GM21381 (cell line): ENCODE measurements around the gene MPG.

ENCODE experiments used
- ATAC-seq: cut with Tn5 transposase; IDR thresholded peaks from one replicate; pipeline ENCODE4 v1.9.1; 2021; ENCODE audit warnings: mild to moderate bottlenecking, moderate library complexity; ENCODE audit not compliant: unreplicated experiment

MPG gene

DNA sequence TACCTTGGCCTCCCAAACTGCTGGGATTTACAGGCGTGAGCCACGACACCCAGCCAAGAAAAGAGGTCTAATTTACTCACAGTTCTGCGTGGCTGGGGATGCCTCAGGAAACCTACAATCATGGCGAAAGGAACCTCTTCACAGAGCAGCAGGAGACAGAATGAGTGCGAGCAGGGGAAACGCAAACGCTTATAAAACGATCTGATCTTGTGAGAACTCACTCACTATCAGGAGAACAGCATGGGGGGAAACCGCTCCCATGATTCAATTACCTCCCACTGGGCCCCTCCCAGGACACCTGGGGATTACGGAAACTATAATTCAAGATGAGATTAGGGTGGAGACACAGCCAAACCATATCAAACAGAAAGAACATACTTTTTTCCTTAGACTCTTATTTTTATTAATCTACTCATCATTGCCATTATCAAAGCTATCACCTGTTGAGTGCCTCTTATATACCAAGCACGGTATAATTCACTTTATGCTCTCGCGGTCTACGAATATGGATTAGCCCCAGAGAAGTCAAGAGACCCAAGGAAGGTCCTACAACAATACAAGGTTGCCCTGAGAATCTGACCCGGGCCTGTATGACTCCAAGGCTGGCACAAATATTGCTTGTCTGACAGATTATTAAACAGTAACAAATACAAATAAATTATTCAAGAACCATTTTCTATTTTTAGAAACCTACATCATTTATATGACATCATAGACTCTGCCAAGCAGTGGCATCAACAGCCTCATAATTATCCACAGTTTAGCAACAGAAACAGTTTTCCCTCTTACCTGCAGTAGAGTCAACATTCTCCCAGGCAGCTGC lies 27.0 kb upstream of the MPG start:
- ATAC-seq, result no peak

DNA sequence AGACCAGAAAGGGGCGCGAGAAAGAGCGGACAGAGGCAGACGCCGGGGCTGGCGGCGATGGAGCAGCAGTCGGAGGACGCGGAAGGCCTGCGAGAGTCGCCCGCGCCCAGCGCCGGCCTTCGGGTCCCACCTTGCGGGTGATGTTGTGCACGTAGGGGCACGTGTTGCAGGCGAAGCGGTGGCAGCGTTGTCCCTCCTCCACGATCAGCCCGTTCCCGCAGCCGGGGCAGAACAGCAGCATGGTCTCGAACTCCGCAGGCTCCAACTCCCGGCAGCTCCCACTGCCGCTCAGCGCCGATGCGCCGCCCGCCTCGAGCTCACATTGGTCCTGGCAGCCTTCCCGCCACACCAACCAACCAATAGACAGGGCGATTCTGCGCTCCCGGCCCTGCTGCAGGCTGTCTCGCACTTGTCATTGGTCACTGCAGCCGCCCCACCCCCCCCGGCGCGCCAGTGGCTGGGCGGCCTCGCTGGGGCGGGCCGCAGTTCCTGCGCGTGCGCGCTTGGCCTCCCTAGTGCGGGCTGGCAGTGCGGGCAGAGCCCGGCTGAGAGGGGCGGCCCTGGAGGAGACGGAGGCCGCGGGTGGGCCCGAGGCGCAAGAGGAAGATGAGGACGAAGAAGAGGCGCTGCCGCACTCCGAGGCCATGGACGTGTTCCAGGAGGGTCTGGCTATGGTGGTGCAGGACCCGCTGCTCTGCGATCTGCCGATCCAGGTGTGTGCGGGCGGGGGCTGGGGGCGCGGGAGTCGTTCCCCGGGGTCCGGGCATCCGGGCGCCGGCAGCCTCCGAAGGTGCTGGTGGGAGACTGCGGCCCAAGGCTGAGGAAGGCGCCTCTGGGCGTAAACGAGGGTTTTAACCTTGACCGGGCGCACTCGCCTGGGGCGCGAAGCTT lies 24.4 kb upstream of the MPG start, which contains the start of the genes POLR3K and SNRNP25:
Gene POLR3K (minus strand): TSS at position 263 of the 891 bp plus-strand sequence. CDS start 22 bp downstream, at position 241.
Gene SNRNP25 (plus strand): TSS at position 483 of the 891 bp plus-strand sequence. CDS start 189 bp downstream, at position 672.
- peak; percentile 93 for ATAC-seq

DNA sequence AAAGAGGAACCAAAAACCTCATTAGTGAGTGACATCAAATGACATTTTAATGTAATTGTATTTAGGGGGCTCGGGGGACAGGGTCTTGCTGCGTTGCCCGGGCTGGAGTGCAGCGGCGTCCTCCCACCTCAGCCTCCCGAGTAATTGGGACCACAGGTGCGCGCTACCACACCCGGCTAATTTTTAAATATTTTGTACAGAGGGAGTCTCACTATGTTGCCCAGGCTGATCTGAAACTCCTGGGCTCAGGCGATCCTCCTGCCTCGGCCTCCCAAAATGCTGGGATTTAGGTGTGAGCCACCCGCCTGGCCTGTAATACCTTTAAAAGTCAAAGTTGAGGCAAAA lies 23.8 kb upstream of the MPG start:
- no peak for ATAC-seq

DNA sequence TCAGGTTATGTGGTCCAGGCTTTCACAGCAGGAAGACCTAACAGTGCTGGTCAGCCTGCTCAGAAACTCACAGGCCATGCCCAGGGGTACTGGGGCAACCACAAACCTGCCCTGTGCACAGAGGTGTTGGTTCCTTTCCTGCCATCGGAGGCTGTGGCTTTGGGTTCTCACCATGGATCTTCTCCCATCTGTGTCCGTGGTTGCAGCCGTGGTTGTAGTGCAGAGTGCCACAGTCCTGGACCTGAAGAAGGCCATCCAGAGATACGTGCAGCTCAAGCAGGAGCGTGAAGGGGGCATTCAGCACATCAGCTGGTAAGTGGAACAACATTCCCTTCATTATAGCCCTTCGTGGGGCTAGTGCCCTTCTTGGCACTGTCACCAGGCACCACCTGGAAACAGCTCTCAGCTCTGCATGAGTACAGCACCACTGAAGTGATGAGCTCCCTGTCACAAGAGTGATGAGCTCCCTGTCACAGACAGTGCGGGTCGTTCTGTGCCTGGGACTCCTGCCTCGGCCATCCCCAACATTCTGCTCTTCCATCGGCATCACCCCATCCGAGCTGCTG lies 22.4 kb upstream of the MPG start:
- ATAC-seq, result no peak

DNA sequence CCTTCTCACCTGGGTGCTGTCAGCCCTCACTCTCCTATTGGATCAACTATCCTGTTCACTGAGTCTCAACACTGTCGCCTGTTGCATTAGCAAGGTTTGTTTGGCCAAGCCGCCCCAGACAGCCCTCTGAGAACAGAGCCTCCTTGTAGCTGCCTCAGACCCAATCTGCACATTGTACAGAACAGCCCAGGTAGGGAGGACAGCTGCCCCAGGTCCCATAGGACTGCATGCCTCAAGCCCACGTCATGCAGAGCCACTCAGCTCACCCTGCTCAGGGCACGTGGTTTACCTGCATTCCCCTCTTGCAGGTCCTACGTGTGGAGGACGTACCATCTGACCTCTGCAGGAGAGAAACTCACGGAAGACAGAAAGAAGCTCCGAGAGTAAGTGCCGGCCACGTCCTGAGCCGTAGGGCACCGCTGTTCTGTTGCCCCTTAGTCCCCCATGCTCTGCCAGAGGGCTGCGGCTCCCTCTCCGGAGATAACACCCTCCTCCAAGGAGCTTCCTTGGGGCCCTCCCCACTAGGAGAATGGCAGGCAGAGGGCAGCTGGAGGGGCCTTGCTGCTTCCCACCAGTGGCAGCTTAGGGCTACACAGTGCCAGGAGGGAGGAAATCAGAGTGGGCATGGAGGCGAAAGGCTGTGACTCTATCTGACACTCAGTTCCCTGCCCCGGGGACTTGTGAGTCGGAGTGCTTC lies 21.6 kb upstream of the MPG start:
- ATAC-seq, result no peak

DNA sequence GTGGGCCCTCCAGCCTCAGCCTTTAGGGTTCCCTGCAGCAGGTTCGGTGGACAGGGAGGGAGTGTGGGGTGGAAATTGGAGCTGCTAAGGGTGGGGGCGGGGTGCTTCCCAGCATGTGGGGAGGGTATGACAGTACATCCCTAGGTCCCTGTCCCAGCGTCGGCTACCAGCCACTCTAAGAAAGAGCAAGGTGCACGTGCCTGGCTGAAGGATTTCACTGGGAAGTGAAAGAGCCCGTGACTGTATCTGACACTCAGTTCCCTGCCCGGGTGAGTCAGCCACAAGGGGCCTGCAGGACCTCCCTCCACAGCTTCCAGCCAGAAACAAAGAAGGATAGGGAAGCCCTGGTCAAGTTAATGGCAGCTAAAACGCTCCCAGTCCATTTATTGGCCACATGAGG lies 20.3 kb upstream of the MPG start:
- no peak for ATAC-seq

DNA sequence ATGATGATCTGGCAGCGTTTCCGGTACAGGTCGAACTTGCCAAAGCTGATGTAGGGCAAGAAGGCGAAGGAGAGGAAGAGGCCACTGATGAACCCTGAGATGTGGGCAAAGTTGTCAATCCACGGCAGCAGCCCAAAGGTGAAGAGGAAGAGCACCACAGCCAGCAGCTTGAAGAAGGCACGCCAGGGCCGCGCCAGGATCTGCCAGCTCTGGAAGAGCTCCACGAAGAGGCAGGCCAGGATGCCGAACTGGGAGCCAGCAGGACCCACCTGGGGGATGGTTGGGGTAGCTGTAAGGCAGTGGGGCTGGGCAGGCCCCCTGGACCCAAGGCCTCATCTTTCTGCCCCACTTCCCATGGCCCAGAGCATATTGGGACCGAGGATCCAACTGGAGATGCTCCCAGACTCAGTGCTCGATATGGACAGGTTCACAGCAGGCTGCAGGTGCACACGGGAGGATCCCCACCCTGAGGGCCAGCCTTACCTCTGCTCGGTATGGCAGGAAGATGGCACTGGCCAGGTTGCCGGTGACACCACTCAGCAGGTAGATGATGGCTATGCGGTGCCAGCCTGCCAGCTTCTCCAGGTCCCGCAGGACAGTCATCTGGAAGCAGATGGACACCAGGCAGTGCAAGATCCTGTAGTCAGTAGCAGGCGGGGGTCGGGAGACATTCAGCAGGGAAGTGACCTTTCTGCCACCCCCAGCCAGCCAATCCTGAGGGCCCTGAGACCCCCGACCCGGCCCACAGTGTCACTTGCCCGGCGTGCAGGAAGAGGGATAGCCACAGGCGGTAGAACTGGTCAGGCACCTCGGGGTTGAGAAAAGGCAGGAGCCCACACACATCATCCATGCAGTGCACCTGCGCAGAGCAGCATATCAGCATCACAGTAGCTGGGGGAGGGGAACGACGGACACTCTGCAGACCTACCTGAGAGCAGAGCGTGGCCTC lies 19.3 kb upstream of the MPG start:
- no peak for ATAC-seq

DNA sequence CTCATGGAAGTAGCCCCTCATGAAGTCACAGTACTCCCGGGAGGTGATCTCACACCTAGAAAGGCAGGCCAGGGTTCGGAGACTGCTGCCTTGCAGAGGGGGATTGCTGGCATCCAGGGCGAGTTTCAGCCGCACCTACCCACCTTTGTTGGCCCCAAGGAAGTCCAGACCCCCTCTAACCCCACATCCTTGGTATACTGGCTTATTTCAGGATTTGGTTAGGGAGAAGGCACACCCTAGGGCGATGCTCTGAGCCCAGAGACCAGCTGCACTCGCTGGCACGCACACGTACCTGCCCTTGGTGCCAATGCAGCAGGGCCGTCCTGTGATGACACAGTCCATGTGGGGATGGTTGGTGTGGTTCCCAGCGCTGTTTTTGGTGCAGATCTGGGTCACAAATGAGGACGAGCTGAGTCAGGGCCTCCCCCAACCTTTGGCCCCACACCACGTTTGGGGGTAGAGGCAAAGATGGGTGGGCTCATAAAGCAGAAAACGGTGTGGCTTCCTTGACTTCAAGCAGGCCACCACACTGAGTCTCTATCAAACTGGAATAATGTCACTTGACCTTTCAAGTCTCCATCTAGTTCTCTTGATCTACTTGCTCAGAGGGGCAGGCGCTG lies 18.5 kb upstream of the MPG start:
- no peak for ATAC-seq

DNA sequence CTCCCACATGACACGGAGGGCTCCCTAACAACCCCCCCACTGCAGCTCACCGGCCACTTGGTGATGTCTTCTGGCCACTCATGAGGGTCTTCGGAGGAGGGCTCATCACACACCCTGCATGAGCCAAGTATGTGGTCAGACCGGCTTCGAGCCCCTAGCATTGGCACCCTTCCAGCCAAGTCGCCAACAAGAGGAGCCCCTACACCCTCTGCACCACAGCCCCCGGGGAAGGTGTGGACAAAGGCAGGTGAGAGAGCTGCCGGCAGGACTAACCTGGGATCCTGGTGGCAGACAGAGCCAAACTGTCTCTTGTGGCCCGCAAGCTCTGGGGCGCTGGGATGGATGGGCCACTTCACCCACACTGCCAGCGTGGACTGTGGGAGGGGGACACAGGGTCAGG lies 17.9 kb upstream of the MPG start:
- no peak for ATAC-seq

DNA sequence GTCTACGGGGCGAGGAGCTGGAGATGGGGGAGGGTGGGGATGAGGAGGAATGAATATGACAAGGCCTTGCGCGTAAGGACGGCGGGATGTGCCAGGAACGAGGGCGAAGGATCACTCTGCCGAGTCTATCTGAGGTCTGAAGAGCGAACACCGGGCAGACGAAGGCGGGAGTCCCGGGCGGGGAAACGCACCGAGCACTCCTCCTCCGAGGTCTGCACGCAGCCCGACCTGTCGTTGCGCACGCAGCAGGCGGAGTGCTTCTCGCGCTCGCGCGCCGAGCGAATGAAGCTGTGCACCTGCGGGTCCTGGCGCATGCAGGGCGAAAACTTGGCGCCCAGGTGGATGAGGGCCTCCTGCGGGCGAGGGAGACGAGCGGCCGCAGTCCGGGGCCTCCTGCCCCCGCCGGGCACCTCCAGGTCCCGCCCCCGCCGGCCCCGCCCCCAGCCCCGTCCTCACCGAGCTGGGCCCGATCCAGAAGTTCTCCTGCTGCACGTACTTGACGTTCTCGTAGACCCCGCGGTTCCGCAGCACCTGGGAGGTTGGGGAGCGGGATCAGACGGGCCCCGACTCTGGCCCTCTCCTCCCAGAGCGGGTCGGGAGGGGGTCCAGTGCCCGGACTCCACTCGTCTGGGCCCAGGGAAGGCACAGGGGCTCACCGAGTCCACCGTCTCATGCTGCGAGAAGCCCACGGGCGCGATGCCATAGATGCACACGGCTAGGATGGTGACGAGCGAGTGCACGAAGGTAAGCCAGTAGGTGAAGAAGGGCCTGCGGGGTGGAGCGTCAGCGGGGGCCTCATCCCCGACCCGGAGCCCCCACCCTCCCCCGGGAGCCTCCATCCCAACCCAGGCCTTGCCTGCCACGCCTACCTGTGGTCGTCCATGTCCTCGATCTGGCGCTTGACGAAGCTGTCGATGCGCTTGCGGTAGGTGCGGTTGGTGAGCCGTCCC lies 16.8 kb upstream of the MPG start:
- ATAC-seq, result no peak

DNA sequence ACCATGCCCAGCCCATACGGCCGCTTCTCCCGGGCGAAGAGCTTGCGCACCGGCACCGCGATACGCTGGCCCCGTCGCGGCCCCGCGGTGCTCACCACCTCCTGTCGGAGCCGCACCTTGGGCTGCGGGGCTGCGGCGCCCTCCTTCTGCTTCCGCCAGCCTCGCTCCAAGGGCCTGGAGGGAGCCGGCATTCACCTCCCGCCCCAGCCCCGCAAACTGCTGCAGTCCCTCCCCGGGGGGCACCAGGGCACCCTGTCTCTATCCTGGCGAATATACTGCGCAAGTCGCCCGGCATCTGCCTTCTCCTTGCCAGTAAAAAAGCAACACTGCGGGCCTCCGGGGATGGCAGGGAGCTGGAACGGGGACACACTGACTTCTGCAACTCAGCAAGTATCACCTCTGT lies 16.1 kb upstream of the MPG start:
- ATAC-seq, result no peak

DNA sequence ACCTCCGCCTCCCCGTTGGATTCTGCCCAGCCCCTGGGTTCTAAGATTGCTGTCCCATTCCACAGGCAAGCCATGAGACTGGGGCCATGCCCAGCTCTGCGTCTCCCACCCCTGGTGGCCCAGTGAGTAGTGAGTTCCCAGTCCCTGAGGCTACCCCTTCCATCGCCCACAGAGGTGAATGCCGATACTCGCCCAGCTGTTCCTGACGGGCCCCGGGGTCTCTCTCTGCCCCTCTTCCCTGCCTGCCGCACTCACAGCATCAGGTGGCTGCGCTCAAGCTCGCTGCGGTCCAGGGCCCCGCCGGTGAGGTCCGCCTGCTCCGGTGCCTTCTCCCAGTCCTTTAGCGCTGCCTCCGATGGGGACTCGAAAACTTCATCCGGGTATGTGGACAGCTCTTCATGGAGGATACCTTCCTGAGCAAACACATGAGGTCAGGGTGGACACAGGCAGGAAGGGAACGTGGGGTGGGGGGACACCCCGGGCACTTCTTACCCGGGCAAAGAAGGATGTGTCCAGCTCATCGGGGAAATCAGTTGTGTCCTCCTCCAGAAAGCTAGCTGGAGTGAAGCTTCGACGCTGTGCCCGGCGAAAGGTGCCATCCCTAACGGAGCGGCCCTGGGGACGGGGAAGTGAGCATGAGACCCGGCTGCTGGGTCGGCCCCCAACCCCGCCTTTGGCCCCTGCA lies 15.6 kb upstream of the MPG start:
- no peak for ATAC-seq

DNA sequence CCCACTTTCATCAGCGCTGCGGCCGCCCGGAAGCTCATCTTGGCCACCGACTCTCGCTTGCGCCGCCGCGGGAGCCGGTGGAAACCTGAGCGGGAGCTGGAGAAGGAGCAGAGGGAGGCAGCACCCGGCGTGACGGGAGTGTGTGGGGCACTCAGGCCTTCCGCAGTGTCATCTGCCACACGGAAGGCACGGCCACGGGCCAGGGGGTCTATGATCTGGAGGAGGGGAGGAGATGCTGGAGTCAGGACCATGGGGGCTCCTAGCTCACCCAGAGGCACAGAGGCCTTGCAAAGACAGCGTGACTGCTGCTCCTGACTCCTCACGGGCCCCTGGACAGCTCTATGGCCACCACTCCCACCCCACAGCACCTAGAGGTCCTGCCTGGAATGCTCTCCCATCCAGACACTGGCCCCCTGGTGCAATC lies 15.0 kb upstream of the MPG start:
- ATAC-seq, result no peak

DNA sequence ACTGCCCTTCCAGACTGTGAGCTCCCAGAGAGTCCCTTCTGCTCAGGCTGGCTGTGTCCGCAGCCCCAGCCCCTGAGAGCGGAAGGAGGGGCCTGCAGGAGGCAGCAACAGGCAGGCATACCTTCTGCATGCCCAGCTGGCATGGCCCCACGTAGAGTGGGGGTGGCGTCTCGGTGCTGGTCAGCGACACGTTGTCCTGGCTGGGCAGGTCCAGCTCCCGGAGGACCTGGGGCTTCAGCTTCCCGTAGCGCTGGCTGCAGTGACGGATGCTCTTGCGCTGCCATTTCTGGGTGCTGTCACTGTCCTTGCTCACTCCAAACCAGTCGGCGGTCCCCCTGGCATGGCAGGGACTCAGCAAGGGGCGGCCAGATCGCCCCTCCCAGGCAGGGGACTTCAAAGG lies 14.6 kb upstream of the MPG start:
- no peak for ATAC-seq

DNA sequence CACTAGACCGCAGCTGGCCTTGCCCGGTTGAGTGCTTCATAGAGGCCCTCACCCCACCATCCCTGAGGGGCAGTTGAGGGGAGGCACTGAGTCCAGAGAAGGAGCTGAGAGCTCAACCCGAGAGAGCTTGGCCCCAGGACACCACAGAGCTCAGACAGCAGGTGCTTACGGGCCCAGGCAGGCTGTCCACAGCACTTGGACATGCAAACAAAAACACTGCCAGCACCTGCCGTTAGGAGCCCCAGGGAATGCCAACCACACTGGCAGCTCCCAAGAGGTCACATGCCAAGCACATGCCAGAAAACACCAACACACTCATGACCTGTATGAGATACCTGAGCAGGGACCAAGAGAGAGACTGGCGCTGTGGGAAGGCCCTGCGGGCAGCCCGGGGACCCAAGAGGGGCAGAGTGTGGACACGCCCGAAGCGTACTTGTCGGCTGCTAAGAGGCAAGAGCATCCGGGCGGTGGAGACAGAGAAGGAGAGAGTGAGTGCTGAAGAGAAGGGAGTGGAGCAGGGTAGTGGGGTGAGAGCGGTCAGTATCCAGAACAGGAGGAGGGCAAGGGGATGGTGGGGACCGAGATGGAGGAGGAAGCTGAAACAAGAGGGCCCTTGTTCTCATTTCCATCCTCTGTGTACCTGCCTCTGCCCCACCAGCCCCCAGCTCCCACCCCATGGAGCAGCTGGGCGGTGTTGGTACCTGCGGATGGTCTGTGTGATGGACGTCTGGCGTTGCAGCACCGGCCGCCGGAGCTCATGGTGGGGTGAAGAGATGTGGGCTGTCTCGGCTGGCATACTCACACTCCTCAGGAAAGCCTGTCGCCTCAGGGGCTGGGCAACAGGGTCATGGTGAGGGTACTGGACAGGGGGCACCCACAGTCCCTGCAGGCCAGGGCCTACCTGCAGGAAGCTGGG lies 13.8 kb upstream of the MPG start:
- ATAC-seq, result no peak

DNA sequence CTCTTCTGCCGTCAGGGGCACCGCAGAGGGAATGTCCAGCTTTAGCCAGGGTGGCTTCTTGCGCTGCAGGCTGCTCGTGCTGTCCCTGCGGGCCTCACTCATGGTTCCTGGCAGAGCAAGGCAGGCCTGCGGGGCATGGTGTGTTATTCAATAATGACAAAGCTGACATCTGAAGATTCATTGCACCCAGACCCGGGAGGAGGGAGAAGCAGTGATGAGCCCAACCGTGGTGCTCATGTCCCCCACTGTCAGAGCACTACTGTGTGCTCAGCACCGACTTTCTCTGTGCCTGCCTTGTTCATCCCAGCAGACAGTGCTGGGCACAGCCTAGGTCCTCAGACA lies 13.1 kb upstream of the MPG start:
- no peak for ATAC-seq

DNA sequence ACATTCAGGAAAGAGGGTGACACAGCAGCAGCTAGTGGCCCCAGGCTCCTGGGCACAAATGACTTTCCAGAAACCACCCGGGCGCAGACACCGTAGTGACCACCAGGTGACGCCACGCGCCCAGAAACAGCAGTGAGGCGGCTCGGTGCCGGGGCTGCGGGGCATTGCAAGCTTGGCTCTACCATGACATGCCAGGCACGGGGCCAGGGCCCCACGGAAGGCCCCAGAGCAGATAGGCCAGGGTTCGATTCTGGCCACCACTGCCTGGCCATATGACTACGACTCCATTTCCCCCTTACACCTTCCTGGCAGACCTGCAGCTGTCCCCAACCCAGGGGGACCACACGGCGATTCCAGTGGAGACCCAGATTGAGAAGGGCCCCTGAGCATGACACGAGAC lies 12.3 kb upstream of the MPG start:
- ATAC-seq, result no peak
